H1 (cell line): ENCODE measurements around the gene ELP4. TPM values are rescaled to one million over a fixed set of nuclear protein-coding genes. Genes with fewer than 3 reads are reported as not detected.

Experiments used
- CTCF ChIA-PET: fragments of 300-600 bp; sonication (Branson Sonifier 250); formaldehyde crosslinking; loops from one replicate; lab custom pipeline; 2021; ENCODE audit not compliant: partially characterized antibody; lab: Charles Lee
- POLR2A ChIA-PET: fragments of 300-600 bp; sonication (Branson Sonifier 250); formaldehyde crosslinking; loops from one replicate; lab custom pipeline; 2021; ENCODE audit warnings: inconsistent platforms; ENCODE audit not compliant: partially characterized antibody; lab: Charles Lee
- DNase-seq, 2 experiments: peaks; one replicate each; pipeline versions ENCODE4 v3.0.0 to v3.0.0-alpha.2; 2010 to 2022; ENCODE audit warnings: low spot score in 2 of 2, low read depth in 1 of 2, mixed read lengths in 1 of 2
- FAIRE-seq: peaks from 2 replicates; lab custom pipeline; 2011; peaks lifted over from hg19 to GRCh38; lab: Jason Lieb, UNC
- H2AFZ ChIP-seq: 2 replicates; pipeline ENCODE4 v1.8.1; 2012; ENCODE audit warnings: low read length, inconsistent platforms
- H2AK5ac ChIP-seq: 2 replicates; pipeline ENCODE4 v1.6.1; 2013; ENCODE audit warnings: low read depth, low read length
- H2BK120ac ChIP-seq: replicated peaks from 2 replicates; pipeline ENCODE3; 2013; ENCODE audit warnings: low read depth, low read length, inconsistent platforms
- H2BK12ac ChIP-seq: 2 replicates; pipeline ENCODE4 v1.6.1; 2013; ENCODE audit warnings: low read depth, low read length
- H2BK15ac ChIP-seq: 2 replicates; pipeline ENCODE4 v1.6.1; 2013; ENCODE audit warnings: low read length
- H2BK20ac ChIP-seq: 2 replicates; pipeline ENCODE4 v1.6.1; 2013; ENCODE audit warnings: low read length
- H2BK5ac ChIP-seq: 2 replicates; pipeline ENCODE4 v1.6.1; 2013; ENCODE audit warnings: low read depth, low read length
- H3K14ac ChIP-seq: 2 replicates; pipeline ENCODE4 v1.6.1; 2013; ENCODE audit warnings: inconsistent platforms; ENCODE audit not compliant: insufficient read length
- H3K18ac ChIP-seq: 2 replicates; pipeline ENCODE4 v1.6.1; 2013; ENCODE audit warnings: low read length; ENCODE audit errors: extremely low read depth
- H3K23ac ChIP-seq: 2 replicates; pipeline ENCODE4 v1.6.1; 2013; ENCODE audit warnings: inconsistent platforms; ENCODE audit not compliant: insufficient read length
- H3K23me2 ChIP-seq: 2 replicates; pipeline ENCODE4 v1.6.1; 2013; ENCODE audit warnings: low read depth, low read length
- H3K27ac ChIP-seq: 2 replicates; pipeline ENCODE4 v1.6.1; 2011; ENCODE audit warnings: low read depth, low read length, inconsistent platforms
- H3K27me3 ChIP-seq, 4 experiments: replicated peaks in 1 of 4; 1 replicate in 1 of 4; 2 replicates in 3 of 4; pipeline versions ENCODE4 v1.6.1 to v1.8.1; 2011 to 2013; ENCODE audit warnings: low read length in 3 of 4, mild to moderate bottlenecking in 3 of 4, inconsistent platforms in 2 of 4, mixed read lengths in 2 of 4, moderate library complexity in 1 of 4; ENCODE audit not compliant: control insufficient read depth in 3 of 4, insufficient read depth in 3 of 4; ENCODE audit errors: extremely low read depth in 1 of 4
- H3K36me3 ChIP-seq, 4 experiments: 2 replicates each; pipeline versions ENCODE4 v1.6.1 to v1.8.1; 2011 to 2013; ENCODE audit warnings: mild to moderate bottlenecking in 4 of 4, low read length in 3 of 4, moderate library complexity in 2 of 4, control low read depth in 1 of 4, inconsistent platforms in 1 of 4; ENCODE audit not compliant: insufficient read depth in 4 of 4, control insufficient read depth in 2 of 4
- H3K4ac ChIP-seq: replicated peaks from 2 replicates; pipeline ENCODE3; 2013; ENCODE audit warnings: low read length, low read depth, mixed read lengths, inconsistent platforms; ENCODE audit not compliant: insufficient read length
- H3K4me1 ChIP-seq, 4 experiments: replicated peaks in 1 of 4; 1 replicate in 1 of 4; 2 replicates in 3 of 4; pipeline versions ENCODE4 v1.6.1 to v1.8.1; 2011 to 2013; ENCODE audit warnings: low read length in 3 of 4, inconsistent platforms in 2 of 4, mixed read lengths in 1 of 4; ENCODE audit not compliant: insufficient read depth in 4 of 4, control insufficient read depth in 3 of 4
- H3K4me2 ChIP-seq, 2 experiments: 2 replicates each; pipeline versions ENCODE4 v1.6.1 to v1.8.1; 2011 to 2013; ENCODE audit warnings: low read depth in 2 of 2, low read length in 2 of 2, control low read depth in 1 of 2, inconsistent platforms in 1 of 2, mild to moderate bottlenecking in 1 of 2; ENCODE audit not compliant: insufficient read depth in 1 of 2
- H3K4me3 ChIP-seq, 4 experiments: fragments of 200-600, 300-600 bp in 1 of 4; sonication (generic), shearing (Covaris generic), sonication (Bioruptor Twin) in 1 of 4; 2 replicates each; pipeline versions ENCODE4 v1.5.1 to v1.8.1; 2011 to 2016; ENCODE audit warnings: low read length in 4 of 4, low read depth in 3 of 4, control low read depth in 2 of 4, inconsistent platforms in 2 of 4, mild to moderate bottlenecking in 2 of 4, mixed read lengths in 1 of 4, moderate library complexity in 1 of 4; ENCODE audit not compliant: insufficient read depth in 2 of 4; ENCODE audit errors: extremely low read depth in 1 of 4
- H3K56ac ChIP-seq: replicated peaks from 2 replicates; pipeline ENCODE3; 2013; ENCODE audit warnings: low read depth, mild to moderate bottlenecking, mixed read lengths, low read length, inconsistent platforms; ENCODE audit not compliant: insufficient read length
- H3K79me1 ChIP-seq: 2 replicates; pipeline ENCODE4 v1.6.1; 2013; ENCODE audit warnings: low read depth, low read length, control low read depth
- H3K79me2 ChIP-seq, 2 experiments: 2 replicates each; pipeline versions ENCODE4 v1.6.1 to v1.8.1; 2012 to 2013; ENCODE audit warnings: low read length in 2 of 2, mild to moderate bottlenecking in 2 of 2, inconsistent platforms in 1 of 2; ENCODE audit not compliant: insufficient read depth in 2 of 2, control insufficient read depth in 1 of 2
- H3K9ac ChIP-seq, 4 experiments: replicated peaks in 1 of 4; 1 replicate in 1 of 4; 2 replicates in 3 of 4; pipeline versions ENCODE4 v1.6.1 to v1.8.1; 2011 to 2013; ENCODE audit warnings: low read depth in 3 of 4, low read length in 3 of 4, control low read depth in 2 of 4, mild to moderate bottlenecking in 2 of 4, moderate library complexity in 2 of 4, inconsistent platforms in 1 of 4; ENCODE audit errors: extremely low read depth in 1 of 4
- H3K9me3 ChIP-seq, 2 experiments: 2 replicates each; pipeline versions ENCODE4 v1.6.1 to v1.8.1; 2012 to 2013; ENCODE audit warnings: mild to moderate bottlenecking in 2 of 2, moderate library complexity in 2 of 2, control low read depth in 1 of 2, inconsistent platforms in 1 of 2, low read depth in 1 of 2, low read length in 1 of 2, mixed read lengths in 1 of 2; ENCODE audit not compliant: insufficient read depth in 2 of 2
- H4K20me1 ChIP-seq, 2 experiments: replicated peaks in 1 of 2; 2 replicates each; pipeline versions ENCODE3 to v1.8.1; 2011 to 2013; ENCODE audit warnings: inconsistent platforms in 2 of 2, low read length in 2 of 2, mild to moderate bottlenecking in 1 of 2; ENCODE audit not compliant: insufficient read depth in 2 of 2, control insufficient read depth in 1 of 2
- H4K5ac ChIP-seq: 2 replicates; pipeline ENCODE4 v1.6.1; 2013; ENCODE audit warnings: low read length, low read depth, mixed read lengths, inconsistent platforms; ENCODE audit not compliant: insufficient read length
- H4K8ac ChIP-seq: 2 replicates; pipeline ENCODE4 v1.8.0; 2013; ENCODE audit warnings: mild to moderate bottlenecking, moderate library complexity, low read length, inconsistent platforms; ENCODE audit not compliant: insufficient read depth; ENCODE audit errors: extremely low read depth
- H4K91ac ChIP-seq: replicated peaks from 2 replicates; pipeline ENCODE3; 2013; ENCODE audit warnings: low read length, mixed read lengths, inconsistent platforms; ENCODE audit not compliant: insufficient read length
- E2F6 ChIP-seq: IDR thresholded peaks from 2 replicates; pipeline ENCODE4 v1.6.1; 2012; ENCODE audit warnings: inconsistent platforms
- EZH2 ChIP-seq: fragments of 200-600 bp; sonication (generic); IDR thresholded peaks from 2 replicates; pipeline ENCODE4 v1.7.1; 2012; ENCODE audit warnings: low read depth, mild to moderate bottlenecking, moderate library complexity, low read length, inconsistent platforms; ENCODE audit not compliant: severe bottlenecking
- MAX ChIP-seq: IDR thresholded peaks from 2 replicates; pipeline ENCODE4 v1.6.1; 2012; ENCODE audit warnings: inconsistent platforms
- SUZ12 ChIP-seq: fragments of 200-600 bp; sonication (generic); IDR thresholded peaks from 2 replicates; pipeline ENCODE4 v1.6.1; 2012; ENCODE audit warnings: mild to moderate bottlenecking, inconsistent platforms, low read length, moderate library complexity, mixed read lengths
- WGBS, 2 experiments: shearing (Covaris generic) in 1 of 2; methylation state at CpG; one replicate each; pipeline versions ENCODE4 v1.1.6 to v1.1.7; 2013 to 2015; ENCODE audit warnings: low lambda C conversion rate in 2 of 2, mixed read lengths in 2 of 2, inconsistent platforms in 1 of 2, low coverage in 1 of 2, missing lambda C conversion rate in 1 of 2; ENCODE audit not compliant: insufficient replicate concordance in 2 of 2, insufficient coverage in 1 of 2, insufficient read length in 1 of 2; ENCODE audit errors: extremely low coverage in 1 of 2, missing lambda C conversion rate in 1 of 2; 5-methylcytosine and 5-hydroxymethylcytosine counted together
- polyA plus RNA-seq, 7 experiments: library from polyadenylated mRNA; depleted of rRNA in 3 of 7; stranded (reverse) in 5 of 7; unstranded in 2 of 7; fragments of >200 nt in 5 of 7; fragments of 200-250 nt in 2 of 7; gene quantifications; 1 replicate in 5 of 7; 2 replicates in 1 of 7; 4 replicates in 1 of 7; pipeline versions ENCODE4 v1.2.1 to v1.2.3, GENCODE V29; 2011 to 2013; ENCODE audit warnings: missing spikeins in 2 of 7, mixed read lengths in 2 of 7
- total RNA-seq: library from RNA; stranded (reverse); fragmentation: NEBNext Ultra II Directional; extraction: Animal tissue kit (Norgen Biotek cat#: 25700); gene quantifications from 2 replicates; pipeline ENCODE4 v1.2.1, GENCODE V29; 2021

Gene ELP4
- total and polyA plus RNA-seq, 2 of the 8 experiments (the other 6 are each of a cell fraction or from before 2014, with no cell fraction given): 14.0 to 18.6 TPM

DNA sequence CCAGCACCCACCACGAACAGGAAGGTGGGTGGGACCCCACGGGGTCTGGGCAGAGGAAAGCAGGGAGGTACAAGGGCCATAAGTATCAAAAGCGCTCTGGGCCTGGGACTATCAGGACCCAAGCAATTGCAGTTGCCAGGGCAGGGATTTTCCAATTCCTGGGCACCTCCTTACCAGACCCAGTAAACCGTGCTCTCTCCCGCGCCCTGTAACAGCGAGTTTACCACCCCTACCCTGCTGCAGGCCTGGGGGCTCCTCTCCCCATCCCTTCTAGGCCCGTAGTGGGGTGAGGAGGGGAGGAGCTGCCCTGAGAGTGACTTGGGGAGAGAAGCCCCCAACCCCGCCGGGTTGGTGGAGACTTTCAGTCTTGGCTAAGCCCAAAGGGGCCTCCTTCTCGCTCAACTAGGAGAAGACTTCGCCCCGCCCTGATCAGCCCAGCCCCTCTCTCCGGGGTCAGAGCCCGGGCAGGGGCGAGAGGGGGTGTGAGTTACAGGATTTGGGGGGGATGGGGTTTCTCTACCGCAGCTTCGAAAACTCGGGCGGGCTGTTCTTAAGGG is 296.1 kb downstream of the ELP4 start:
- no peak overlapping the region for H3K9ac ChIP-seq
- H4K20me1 ChIP-seq: peaks cover 2 to 26% of the 10 kb centered on the region in 2 experiments
- H2AFZ ChIP-seq: no peak overlapping the region
- H2BK15ac ChIP-seq: no peak overlapping the region
- no peaks in the 10 kb centered on the region for H3K79me1 ChIP-seq
- H4K5ac ChIP-seq: no peak overlapping the region
- peak overlapping the region; percentile 85 for H3K18ac ChIP-seq
- H3K36me3 ChIP-seq: no peaks in the 10 kb centered on the region
- H3K27ac ChIP-seq: no peak overlapping the region
- FAIRE-seq (no peak), DNase-seq (no peak)
- H4K8ac ChIP-seq: no peak overlapping the region
- peaks cover 27 to 45% (median 27%) of the 10 kb centered on the region in 4 experiments for H3K4me1 ChIP-seq
- H3K23me2 ChIP-seq: no peaks in the 10 kb centered on the region; the same call in 1 of the 2 replicates
- H4K91ac ChIP-seq: no peak overlapping the region
- WGBS, 2 experiments: 3% methylated on average over 16 of the region's 20 CpGs; no CpG with 5 or more reads in 1 of the 2 experiments
- POLR2A ChIA-PET: interaction anchor here (0.7 to 2.9 kb wide), 4 partner anchors 11 to 19 kb away, joined by 3 to 18 read pairs (median 3); no protein-coding TSS in a partner anchor
- CTCF ChIA-PET: interaction anchor here (0.7 to 7.2 kb wide), 6 partner anchors 7 to 157 kb away, joined by 3 to 88 read pairs (median 8); no protein-coding TSS in a partner anchor
- peak overlapping the region; percentile 14 to 56 (median 38); a peak in 6 of 8 replicates for H3K4me3 ChIP-seq
- H2BK120ac ChIP-seq: no peak overlapping the region
- no peak overlapping the region for H2BK20ac ChIP-seq
- peaks cover 87 to 100% (median 97%) of the 10 kb centered on the region in 4 experiments for H3K27me3 ChIP-seq
- H2AK5ac ChIP-seq: no peak overlapping the region
- no peak overlapping the region for H2BK5ac ChIP-seq
- H3K9me3 ChIP-seq: no peaks in the 10 kb centered on the region
- no peak overlapping the region for H3K14ac ChIP-seq
- H3K4ac ChIP-seq: no peak overlapping the region
- H3K79me2 ChIP-seq: no peaks in the 10 kb centered on the region
- H3K56ac ChIP-seq: no peak overlapping the region
- peak overlapping the region; percentile 56 to 75 for H3K4me2 ChIP-seq
- peak; percentile 34; the same call in 1 of the 2 replicates for TF ChIP-seq SUZ12
- 0 out of 2 replicates have a peak, but pooled peaks have one; percentile 24 for TF ChIP-seq E2F6
- TF ChIP-seq EZH2: peak; percentile 45
- TF ChIP-seq MAX: no peak
- TF ChIP-seq, all 59 proteins: peak for 3
- no peak overlapping the region; the same call in 1 of the 2 replicates for H2BK12ac ChIP-seq
- H3K23ac ChIP-seq: no peak overlapping the region
